DOHH2 (cell line): Measurements from ENCODE around the gene PLCD4.

Experiments used
- EZH2phosphoT487 ChIP-seq: fragments of 200-600 bp; sonication (generic); IDR thresholded peaks from 2 replicates; pipeline ENCODE4 v1.6.1; 2017; ENCODE audit warnings: borderline replicate concordance, mild to moderate bottlenecking, antibody characterized with exemption, low read length, moderate library complexity, mixed read lengths
- TF ChIP-seq, protein P1 (sequence below): fragments of 200-600 bp; sonication (generic); IDR thresholded peaks from one replicate; pipeline ENCODE4 v1.5.1; 2014; ENCODE audit warnings: antibody characterized with exemption, mild to moderate bottlenecking, low read depth, low read length; ENCODE audit not compliant: poor library complexity, severe bottlenecking

- TF ChIP-seq, protein P1, sequence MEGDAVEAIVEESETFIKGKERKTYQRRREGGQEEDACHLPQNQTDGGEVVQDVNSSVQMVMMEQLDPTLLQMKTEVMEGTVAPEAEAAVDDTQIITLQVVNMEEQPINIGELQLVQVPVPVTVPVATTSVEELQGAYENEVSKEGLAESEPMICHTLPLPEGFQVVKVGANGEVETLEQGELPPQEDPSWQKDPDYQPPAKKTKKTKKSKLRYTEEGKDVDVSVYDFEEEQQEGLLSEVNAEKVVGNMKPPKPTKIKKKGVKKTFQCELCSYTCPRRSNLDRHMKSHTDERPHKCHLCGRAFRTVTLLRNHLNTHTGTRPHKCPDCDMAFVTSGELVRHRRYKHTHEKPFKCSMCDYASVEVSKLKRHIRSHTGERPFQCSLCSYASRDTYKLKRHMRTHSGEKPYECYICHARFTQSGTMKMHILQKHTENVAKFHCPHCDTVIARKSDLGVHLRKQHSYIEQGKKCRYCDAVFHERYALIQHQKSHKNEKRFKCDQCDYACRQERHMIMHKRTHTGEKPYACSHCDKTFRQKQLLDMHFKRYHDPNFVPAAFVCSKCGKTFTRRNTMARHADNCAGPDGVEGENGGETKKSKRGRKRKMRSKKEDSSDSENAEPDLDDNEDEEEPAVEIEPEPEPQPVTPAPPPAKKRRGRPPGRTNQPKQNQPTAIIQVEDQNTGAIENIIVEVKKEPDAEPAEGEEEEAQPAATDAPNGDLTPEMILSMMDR: no peak
- no peak for TF ChIP-seq EZH2phosphoT487
These were observed 29.3 kb upstream of the PLCD4 start for GRCh38 chr2:218578272-218578877.
